ENCODE measurements around the gene TRAM2. TPM values are rescaled to one million over a fixed set of nuclear protein-coding genes. Genes with fewer than 3 reads are reported as not detected.

Gene TRAM2
- polyA plus RNA-seq, 1 donor from 2014 or later: 7.5 TPM

DNA sequence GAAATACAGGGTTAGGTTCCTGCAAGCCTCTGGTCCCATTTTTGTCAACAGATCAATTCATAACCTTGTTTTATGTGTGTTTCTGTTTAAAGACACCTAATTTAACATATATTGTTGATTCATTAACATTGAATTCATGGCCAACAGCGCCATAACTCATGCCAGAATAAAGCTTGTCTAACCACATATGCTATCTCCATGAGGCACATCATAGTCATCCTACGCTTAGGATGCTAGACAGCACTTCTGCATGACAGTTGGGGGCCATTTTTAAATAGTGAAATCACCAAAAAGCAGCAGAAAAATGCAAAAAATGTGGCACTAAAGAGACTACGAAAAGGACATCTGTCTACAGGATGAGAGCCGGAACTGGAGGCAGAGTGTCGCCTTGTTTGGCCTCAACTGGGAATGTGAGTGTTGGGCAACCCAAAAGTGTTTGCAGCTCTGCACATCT, 37.9 kb downstream of the TRAM2 start:
- peaks cover 4% of the 10 kb centered on the region for H3K36me3 Mint-ChIP-seq
- H3K4me1 Mint-ChIP-seq: peaks cover 22 to 30% (median 30%) of the 10 kb centered on the region in 3 donors
- H3K9me3 Mint-ChIP-seq: no peaks in the 10 kb centered on the region
- H3K4me3 Mint-ChIP-seq: no peak overlapping the region
- no peaks in the 10 kb centered on the region for H3K27me3 Mint-ChIP-seq
- no peak overlapping the region for H3K27ac Mint-ChIP-seq

DNA sequence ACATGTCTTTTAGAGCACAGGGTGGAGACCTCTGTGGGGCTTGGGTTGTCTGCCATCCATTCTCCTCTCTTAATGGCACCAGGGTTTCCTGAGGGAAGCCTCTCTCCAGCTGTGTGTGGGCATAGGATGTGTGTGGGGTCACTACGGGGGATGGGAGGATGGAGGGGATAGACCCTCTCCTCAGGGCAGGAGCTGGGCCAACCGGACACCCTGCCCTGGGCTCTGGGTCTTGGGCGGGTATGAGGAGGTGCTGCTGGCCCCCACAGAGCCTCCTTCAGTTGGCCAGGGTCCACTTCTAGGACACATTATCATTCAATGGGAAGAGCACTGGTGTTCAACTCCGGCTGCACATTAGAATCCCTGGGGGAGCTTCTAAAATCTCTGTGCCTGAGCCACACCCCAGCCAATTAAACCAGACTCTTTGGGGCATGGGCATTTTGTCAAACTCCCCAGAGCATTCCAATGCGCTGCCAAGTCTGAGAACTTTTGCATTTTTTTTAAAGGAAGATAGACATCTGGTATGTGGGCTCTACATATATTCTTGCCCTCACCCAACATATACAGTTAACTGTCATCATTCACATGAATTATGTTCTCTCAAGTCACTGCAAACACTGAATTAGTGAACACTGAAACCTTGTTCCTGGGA, 38.5 kb downstream of the TRAM2 start:
- Mint-ChIP-seq H3K27me3 (no peaks in the 10 kb centered on the region), H3K27ac (no peak overlapping the region), H3K4me1 (peaks cover 22 to 30% (median 30%) of the 10 kb centered on the region in 3 donors), H3K36me3 (peaks cover 5% of the 10 kb centered on the region), H3K4me3 (no peak overlapping the region), H3K9me3 (no peaks in the 10 kb centered on the region)

DNA sequence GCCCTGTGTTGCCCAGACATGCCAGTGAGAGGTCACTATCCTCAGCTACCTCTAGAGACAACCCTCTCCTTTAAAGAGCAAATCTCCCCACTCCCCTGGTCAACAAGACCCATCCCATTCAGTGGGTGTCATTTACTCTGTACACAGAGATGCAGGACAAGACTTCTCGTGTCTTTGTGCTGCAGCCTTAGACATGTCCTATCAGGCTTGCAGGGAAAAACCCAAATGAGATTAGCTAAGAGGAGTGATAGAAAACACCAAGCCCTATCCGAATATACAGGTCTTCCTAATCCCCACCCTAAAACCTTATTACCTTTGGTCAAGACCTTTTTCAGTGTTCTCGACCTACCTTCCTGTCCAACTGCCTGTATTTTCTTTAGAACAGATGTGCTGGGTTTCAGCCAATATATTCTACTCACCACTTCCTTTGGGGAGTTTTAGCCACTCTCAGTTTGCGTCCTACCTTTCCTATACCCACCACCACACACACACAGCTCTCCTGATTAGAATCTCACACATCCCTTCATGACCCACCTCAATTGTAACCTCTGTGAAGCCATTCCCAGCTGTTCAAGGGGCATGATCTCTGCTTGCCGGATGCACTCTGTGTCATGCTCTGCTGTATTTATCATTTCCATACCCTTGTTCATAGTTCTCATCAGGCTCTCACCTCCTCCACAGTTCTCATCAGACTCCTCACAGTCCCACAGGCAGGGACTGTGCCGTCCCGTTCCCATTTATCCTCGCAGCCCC, 39.7 kb downstream of the TRAM2 start:
- Mint-ChIP-seq H3K9me3 (no peaks in the 10 kb centered on the region), H3K4me3 (peak overlapping the region in 2 of 4 donors; percentile 10 to 79), H3K27me3 (no peaks in the 10 kb centered on the region), H3K27ac (peak overlapping the region in 2 of 3 donors; percentile 43 to 84), H3K36me3 (peaks cover 5% of the 10 kb centered on the region), H3K4me1 (peaks cover 22 to 30% (median 28%) of the 10 kb centered on the region in 3 donors)

DNA sequence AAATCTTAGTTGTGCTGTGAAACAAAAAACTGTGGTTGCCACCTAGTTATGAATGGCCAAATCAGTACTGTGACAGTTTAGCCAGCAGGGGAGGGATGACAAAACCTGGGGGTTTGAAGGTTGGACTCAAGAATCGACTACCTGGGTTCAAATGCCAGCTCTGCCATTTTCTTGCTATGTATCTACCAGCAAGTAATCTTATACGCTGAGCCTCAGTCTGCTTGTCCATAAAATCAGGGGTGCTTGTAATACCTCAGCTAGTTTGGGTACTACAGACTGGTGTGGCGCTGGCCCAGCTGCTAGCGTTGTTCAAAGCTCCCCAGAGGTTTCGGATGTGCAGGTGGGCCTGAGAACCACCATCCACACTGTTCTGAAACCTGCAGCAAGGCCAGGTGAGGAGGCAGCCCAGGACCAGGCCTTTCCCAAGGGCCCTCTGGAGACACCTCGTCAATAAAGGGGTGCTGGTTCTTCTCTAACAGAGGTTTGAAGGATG, 40.4 kb downstream of the TRAM2 start:
- Mint-ChIP-seq H3K27me3 (no peaks in the 10 kb centered on the region), H3K36me3 (peaks cover 7% of the 10 kb centered on the region), H3K27ac (peak overlapping the region in 2 of 3 donors; percentile 36 to 84), H3K4me1 (peaks cover 22 to 30% (median 30%) of the 10 kb centered on the region in 3 donors), H3K4me3 (no peak overlapping the region), H3K9me3 (no peaks in the 10 kb centered on the region)

DNA sequence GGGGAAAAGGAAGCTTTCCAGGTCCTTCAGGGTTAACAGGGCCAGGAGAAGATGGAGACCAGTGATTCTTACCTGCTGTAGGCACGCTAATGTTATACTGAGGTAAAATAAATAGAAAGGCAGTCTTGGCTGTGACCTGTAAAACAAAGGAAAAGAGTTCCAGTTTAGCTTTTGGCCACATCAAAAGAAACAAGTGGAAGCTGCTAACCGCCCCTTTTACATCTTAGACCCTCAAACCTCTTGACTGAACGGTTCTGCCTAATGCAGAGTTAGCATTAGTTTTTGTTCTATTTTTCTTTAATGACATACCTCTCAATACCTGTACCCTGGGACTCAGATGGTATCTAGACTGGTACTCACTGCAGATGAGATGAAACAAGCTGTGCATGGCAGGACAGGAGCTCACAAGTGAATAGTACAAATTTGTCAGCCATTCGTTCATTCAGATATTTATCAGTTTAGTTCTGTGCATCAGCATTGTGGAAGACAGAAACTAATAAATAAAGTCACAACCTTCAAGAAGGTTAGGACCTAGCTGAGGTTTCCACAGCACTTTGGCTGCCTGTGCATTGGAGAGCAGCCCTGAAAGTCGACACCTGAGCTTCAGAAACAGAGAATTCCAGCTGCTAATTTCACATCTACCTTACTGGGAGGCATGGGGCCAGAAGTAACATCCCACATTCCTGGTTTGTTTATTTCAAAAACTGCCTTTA, 41.0 kb downstream of the TRAM2 start:
- H3K4me3 Mint-ChIP-seq: peak overlapping the region in 1 of 4 donors; percentile 59
- H3K4me1 Mint-ChIP-seq: peaks cover 22 to 32% (median 29%) of the 10 kb centered on the region in 3 donors
- H3K9me3 Mint-ChIP-seq: no peaks in the 10 kb centered on the region
- H3K36me3 Mint-ChIP-seq: peaks cover 8% of the 10 kb centered on the region
- peak overlapping the region in 2 of 3 donors; percentile 36 to 84 for H3K27ac Mint-ChIP-seq
- H3K27me3 Mint-ChIP-seq: no peaks in the 10 kb centered on the region

DNA sequence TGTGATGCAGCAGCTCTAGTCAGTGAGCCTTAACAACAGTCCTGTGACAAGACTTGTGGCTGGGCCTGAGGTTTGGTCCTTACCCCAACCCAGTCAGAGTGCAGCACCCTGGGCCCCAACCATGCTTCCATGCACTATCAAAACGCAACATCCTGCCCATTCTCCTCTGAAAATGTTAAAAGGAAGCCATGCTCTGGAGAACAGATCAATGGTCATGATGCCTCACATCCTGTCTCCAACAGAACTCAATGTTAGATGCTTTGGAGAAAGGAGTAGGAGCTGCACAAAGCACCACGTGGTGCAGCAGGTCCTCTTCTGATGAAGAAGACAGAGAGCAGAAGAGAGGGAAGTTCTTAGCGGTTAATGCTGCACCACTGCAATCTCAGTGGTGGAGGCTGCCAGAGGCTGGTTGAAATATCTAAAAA, 41.9 kb downstream of the TRAM2 start:
- Mint-ChIP-seq H3K36me3 (peaks cover 8% of the 10 kb centered on the region), H3K27me3 (no peaks in the 10 kb centered on the region), H3K9me3 (no peaks in the 10 kb centered on the region), H3K27ac (peak overlapping the region in 1 of 3 donors; percentile 36), H3K4me1 (peaks cover 16 to 32% (median 26%) of the 10 kb centered on the region in 3 donors), H3K4me3 (no peak overlapping the region)

DNA sequence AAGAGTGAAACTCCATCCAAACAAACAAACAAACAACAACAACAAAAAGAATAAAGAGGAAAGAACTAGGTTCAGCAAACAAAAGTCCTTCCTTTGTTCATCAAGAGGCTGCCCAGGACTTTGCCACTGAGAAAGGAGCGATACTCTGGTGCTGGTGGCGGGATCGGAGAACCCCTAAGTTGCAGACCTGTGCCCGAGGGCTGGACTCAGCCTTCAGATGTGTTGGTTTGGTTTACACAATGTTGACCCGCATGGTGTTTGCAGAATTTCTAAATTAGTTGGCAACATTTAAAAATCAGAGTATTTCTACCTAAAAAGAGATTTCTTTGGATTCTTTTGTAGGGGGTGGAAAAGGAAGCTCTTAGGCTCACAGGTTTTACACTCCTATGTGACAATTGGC, 42.5 kb downstream of the TRAM2 start:
- H3K4me1 Mint-ChIP-seq: peaks cover 10 to 29% (median 24%) of the 10 kb centered on the region in 3 donors
- H3K4me3 Mint-ChIP-seq: no peak overlapping the region
- no peaks in the 10 kb centered on the region for H3K27me3 Mint-ChIP-seq
- H3K27ac Mint-ChIP-seq: no peak overlapping the region
- H3K9me3 Mint-ChIP-seq: no peaks in the 10 kb centered on the region
- peaks cover 8% of the 10 kb centered on the region for H3K36me3 Mint-ChIP-seq

DNA sequence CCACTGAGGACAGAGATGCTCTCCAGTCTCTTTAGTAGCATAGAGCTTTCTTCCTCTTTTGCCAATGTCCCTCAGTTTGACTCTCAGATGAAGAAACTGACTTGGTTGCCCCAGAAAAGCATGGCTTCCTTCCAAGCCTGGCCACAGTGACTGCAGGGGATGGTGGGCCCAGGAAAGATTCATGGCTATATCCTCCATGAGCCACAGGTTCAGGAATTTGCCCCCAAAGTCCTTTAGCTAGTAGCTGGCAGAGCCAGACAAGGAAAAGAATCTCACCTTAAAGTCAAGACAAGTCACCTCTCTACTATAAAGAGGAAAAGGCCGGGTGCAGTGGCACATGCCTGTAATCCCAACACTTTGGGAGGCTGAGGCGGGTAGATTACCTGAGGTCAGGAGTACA, 43.4 kb downstream of the TRAM2 start:
- H3K27me3 Mint-ChIP-seq: no peaks in the 10 kb centered on the region
- peaks cover 9% of the 10 kb centered on the region for H3K36me3 Mint-ChIP-seq
- no peaks in the 10 kb centered on the region for H3K9me3 Mint-ChIP-seq
- peaks cover 10 to 29% (median 25%) of the 10 kb centered on the region in 3 donors for H3K4me1 Mint-ChIP-seq
- H3K27ac Mint-ChIP-seq: no peak overlapping the region
- no peak overlapping the region for H3K4me3 Mint-ChIP-seq

DNA sequence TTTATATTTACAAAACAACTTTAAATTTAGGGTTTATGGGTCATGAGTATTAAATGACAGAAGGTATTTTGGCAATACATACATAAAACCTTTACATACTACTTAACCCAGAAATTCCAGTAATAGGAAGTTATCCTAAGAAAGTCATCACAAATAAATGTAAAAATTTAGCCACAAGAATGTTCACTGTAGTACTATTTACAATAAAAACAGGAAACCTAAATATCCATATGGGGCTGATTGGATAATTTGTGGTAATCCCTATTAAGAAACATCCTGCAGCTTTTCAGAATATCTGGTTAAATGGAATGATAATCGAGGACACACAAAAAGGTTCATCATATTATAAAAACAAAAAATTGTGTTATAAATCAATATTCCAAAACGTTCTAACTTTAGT, 44.4 kb downstream of the TRAM2 start:
- H3K36me3 Mint-ChIP-seq: peaks cover 10% of the 10 kb centered on the region
- no peak overlapping the region for H3K4me3 Mint-ChIP-seq
- H3K9me3 Mint-ChIP-seq: no peaks in the 10 kb centered on the region
- H3K27me3 Mint-ChIP-seq: no peaks in the 10 kb centered on the region
- H3K27ac Mint-ChIP-seq: no peak overlapping the region
- peaks cover 5 to 24% (median 19%) of the 10 kb centered on the region in 3 donors for H3K4me1 Mint-ChIP-seq

DNA sequence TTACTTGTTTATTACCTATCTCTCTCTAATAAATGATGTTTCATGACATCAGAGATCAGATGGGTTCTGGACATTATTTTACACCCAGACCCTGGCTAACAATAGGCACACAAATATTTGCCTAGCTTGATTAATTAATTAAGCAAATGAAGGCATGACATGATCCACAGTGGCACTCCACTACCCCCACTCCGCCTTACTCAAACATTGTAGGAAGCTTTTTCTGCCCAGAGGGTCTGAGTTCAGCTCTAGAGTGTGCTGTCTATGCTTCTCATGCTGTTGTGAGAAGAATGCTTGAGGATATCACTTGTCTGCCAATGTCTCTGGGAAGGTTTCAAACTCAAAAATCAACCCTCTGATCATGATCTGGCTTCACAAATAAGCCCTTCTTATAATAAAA, 45.0 kb downstream of the TRAM2 start:
- H3K4me1 Mint-ChIP-seq: peaks cover 0 to 18% (median 14%) of the 10 kb centered on the region in 3 donors
- no peak overlapping the region for H3K27ac Mint-ChIP-seq
- H3K36me3 Mint-ChIP-seq: peaks cover 10% of the 10 kb centered on the region
- H3K9me3 Mint-ChIP-seq: no peaks in the 10 kb centered on the region
- H3K27me3 Mint-ChIP-seq: no peaks in the 10 kb centered on the region
- no peak overlapping the region for H3K4me3 Mint-ChIP-seq

DNA sequence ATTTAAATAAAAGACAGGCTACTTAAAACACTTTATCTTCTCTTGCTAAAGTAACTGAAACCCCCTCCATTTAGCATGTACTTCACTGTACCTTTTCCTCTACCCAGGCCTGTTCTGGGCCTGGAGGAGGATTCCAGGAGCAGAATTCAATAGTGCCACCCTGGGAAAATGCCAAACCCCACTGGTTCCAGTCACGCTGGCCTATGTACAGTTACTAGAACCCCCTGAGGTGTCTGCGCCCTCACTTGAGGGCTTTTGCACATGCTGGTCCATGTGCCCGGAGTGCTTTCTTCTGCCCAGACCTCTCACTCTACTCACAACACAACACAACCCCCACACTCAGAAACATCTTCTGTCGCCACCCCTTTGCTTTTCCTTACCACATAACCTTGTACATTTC, 45.5 kb downstream of the TRAM2 start:
- H3K27me3 Mint-ChIP-seq: no peaks in the 10 kb centered on the region
- no peaks in the 10 kb centered on the region for H3K9me3 Mint-ChIP-seq
- peaks cover 10% of the 10 kb centered on the region for H3K36me3 Mint-ChIP-seq
- H3K27ac Mint-ChIP-seq: no peak overlapping the region
- H3K4me1 Mint-ChIP-seq: peaks cover 0 to 15% (median 10%) of the 10 kb centered on the region in 3 donors
- H3K4me3 Mint-ChIP-seq: peak overlapping the region in 1 of 4 donors; percentile 55

DNA sequence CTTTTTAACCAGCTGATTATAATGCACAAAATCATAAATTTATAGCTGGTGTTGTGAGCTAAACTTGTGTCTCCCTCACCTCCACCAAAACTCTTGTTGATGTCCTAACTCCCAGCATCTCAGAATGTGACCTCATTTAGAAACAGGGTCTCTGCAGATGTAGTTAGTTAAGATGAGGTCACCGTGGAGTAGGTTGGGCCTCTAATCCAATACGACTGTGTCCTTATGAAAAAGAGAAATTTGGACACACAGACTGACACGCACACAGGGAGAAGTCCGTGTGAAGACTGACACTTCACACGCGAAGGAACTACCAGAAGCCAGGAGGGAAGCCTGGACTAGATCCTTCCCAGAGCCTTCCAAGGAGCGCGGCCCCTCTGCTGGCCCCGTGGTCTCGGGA, 46.5 kb downstream of the TRAM2 start:
- Mint-ChIP-seq H3K36me3 (peaks cover 13% of the 10 kb centered on the region), H3K4me1 (peaks cover 0 to 11% (median 4%) of the 10 kb centered on the region in 3 donors), H3K9me3 (no peaks in the 10 kb centered on the region), H3K27ac (peak overlapping the region in 1 of 3 donors; percentile 2), H3K4me3 (no peak overlapping the region), H3K27me3 (no peaks in the 10 kb centered on the region)

DNA sequence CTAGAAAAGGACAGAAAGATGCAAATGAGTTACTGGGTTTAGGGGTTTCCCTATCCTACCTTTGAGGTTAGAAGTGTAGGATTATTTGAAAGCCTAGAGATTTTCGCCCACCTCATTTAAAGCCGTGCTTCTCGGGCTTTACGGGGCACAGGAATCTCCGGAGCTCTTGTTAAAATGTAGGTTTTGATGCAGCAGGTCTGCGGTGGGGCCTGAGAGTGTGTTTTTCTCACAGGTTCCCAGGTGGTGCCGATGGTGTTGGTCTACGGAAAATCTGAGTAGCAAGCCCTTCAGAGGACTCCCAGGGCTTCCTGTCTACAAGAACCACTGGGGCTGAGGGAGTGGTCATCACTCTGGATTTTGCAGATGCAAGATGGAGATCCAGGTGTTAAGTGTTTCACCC, 47.5 kb downstream of the TRAM2 start:
- Mint-ChIP-seq H3K36me3 (peaks cover 10% of the 10 kb centered on the region), H3K4me3 (peak overlapping the region in 1 of 4 donors; percentile 27), H3K27ac (no peak overlapping the region), H3K27me3 (no peaks in the 10 kb centered on the region), H3K9me3 (no peaks in the 10 kb centered on the region), H3K4me1 (peaks cover 0 to 9% (median 4%) of the 10 kb centered on the region in 3 donors)

DNA sequence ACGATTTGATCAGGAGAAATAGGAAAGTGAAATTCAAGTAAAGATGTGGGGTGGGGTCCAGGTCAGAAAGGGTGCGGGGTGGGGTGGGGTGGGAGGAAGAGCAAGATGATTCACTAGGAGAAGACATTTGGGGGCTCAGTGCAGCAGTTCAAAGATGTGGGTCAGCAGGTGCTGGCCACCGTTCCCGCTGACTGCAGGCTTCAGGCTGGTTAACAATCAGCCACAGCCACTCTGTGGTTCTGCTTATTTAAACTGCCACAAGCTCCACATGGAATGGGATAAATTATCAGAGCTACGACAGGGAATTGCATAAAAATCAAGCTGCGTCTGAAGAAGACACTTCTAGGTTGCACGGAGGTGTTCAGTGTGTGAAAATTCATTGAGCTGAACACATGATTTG, 49.4 kb downstream of the TRAM2 start:
- Mint-ChIP-seq H3K27me3 (no peaks in the 10 kb centered on the region), H3K4me3 (no peak overlapping the region), H3K27ac (no peak overlapping the region), H3K4me1 (peaks cover 7 to 17% (median 11%) of the 10 kb centered on the region in 3 donors), H3K9me3 (no peaks in the 10 kb centered on the region), H3K36me3 (peaks cover 13% of the 10 kb centered on the region)

DNA sequence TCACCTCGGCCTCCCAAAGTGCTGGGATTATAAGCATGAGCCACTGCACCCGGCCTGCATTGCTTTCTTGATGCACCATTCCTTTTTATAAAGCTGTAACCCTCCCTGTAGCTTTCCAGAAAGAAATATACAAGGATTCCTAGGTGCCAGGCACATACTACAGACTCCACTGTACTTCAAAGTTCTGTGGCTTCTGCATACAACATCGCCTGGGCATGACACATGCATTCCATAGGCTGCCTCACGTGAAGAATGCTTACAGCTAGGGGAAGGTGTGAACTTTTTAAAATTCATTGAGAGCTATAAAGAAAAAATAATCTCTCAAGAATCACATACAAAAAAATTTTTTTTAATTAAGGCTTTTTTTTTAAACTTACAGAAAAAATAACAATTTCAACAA, 50.2 kb downstream of the TRAM2 start:
- Mint-ChIP-seq H3K4me3 (no peak overlapping the region), H3K36me3 (peaks cover 12% of the 10 kb centered on the region), H3K27ac (no peak overlapping the region), H3K9me3 (no peaks in the 10 kb centered on the region), H3K27me3 (no peaks in the 10 kb centered on the region), H3K4me1 (peaks cover 7 to 16% (median 11%) of the 10 kb centered on the region in 3 donors)

All from IgD-negative memory B cell (primary cell).